ENCODE data around the gene ST8SIA3. TPM values are rescaled to one million over a fixed set of nuclear protein-coding genes. Genes with fewer than 3 reads are reported as not detected.

Gene ST8SIA3
- total and polyA plus RNA-seq, 4 donors = under 0.01 TPM; not detected in 3

Other genes with a start within 250 kb of the ST8SIA3 start
- gene BOD1L2, start 205.5 kb upstream of the ST8SIA3 start, total RNA-seq = not detected
- gene BOD1L2, start 205.5 kb upstream of the ST8SIA3 start, polyA plus RNA-seq = under 1 TPM in 1 of 2 donors, not detected in 1; 0.25 TPM
- under 1 TPM; 0.32 to 0.69 TPM for gene ONECUT2, start 82.8 kb downstream of the ST8SIA3 start, total RNA-seq
- gene ONECUT2, start 82.8 kb downstream of the ST8SIA3 start, polyA plus RNA-seq = under 1 TPM; 0.03 to 0.50 TPM
- gene FECH, start 234.1 kb downstream of the ST8SIA3 start, total RNA-seq = 10 to 100 TPM; 13.5 to 21.9 TPM
- 10 to 100 TPM; 11.7 to 13.6 TPM for gene FECH, start 234.1 kb downstream of the ST8SIA3 start, polyA plus RNA-seq